A549 treated with AZD9567 at 1 μM for 4 hours (cell line): ENCODE results near the gene SOX18. TPM values are rescaled to one million over a fixed set of nuclear protein-coding genes. Genes with fewer than 3 reads are reported as not detected.

Experiments used
- total RNA-seq: library from RNA; stranded (reverse); fragments of 200-300 nt; extraction: Qiagen RNA extraction; gene quantifications from 5 replicates; pipeline ENCODE4 v1.2.3, GENCODE V29; 2022; ENCODE audit not compliant: insufficient read depth

Gene SOX18
- total RNA-seq, result 1.6 to 2.8 TPM (median 2.2 TPM) in 4 of 5 replicates, not detected in the other

GRCh38 chr20:64049060-64049877 is at the start of gene SOX18:
TSS of gene SOX18 (minus strand) at chr20:64049639. CDS start at chr20:64049516, 123 bp downstream.

GRCh38 chr20:64083804-64084684 is 34.6 kb upstream of the SOX18 start, which contains the start of gene LKAAEAR1:
TSS of gene LKAAEAR1 (minus strand) at chr20:64084398. CDS start at chr20:64084219, 179 bp downstream.

GRCh38 chr20:64080013-64080812 is 30.8 kb upstream of the SOX18 start, which contains the start of gene OPRL1:
TSS of gene OPRL1 (plus strand) at chr20:64080082. CDS start at chr20:64092721, 12,639 bp downstream.

GRCh38 chr20:64079273-64080012 is 30.0 kb upstream of the SOX18 start, which contains the start of gene RGS19:
TSS of gene RGS19 (minus strand) at chr20:64079518. CDS start at chr20:64076886, 2,632 bp downstream.

GRCh38 chr20:64062596-64063388 is 13.4 kb upstream of the SOX18 start, which contains the start of gene TCEA2:
TSS of gene TCEA2 (plus strand) at chr20:64063198. CDS start at chr20:64063313, 115 bp downstream.

GRCh38 chr20:64035933-64036345 is 13.5 kb downstream of the SOX18 start, which contains the start of gene C20orf204:
TSS of gene C20orf204 (plus strand) at chr20:64036182. CDS start at chr20:64036324, 142 bp downstream.

Other genes starting within 250 kb of the SOX18 start
- gene ZBTB46, start 218.4 kb downstream of the SOX18 start, total RNA-seq, result 0.58 to 1.1 TPM (median 0.80 TPM) in 4 of 5 replicates, not detected in the other
- 0.07 TPM in 1 of 5 replicates, not detected in the others for gene ABHD16B, start 188.1 kb downstream of the SOX18 start, total RNA-seq
- gene TPD52L2, start 184.4 kb downstream of the SOX18 start, total RNA-seq, result 133 to 157 TPM (median 139 TPM) in 5 replicates
- gene DNAJC5, start 154.5 kb downstream of the SOX18 start, total RNA-seq, result 29.7 to 33.2 TPM (median 30.4 TPM) in 5 replicates
- 19.1 to 39.7 TPM (median 35.5 TPM) in 5 replicates for gene UCKL1, start 93.2 kb downstream of the SOX18 start, total RNA-seq
- gene ZNF512B, start 79.7 kb downstream of the SOX18 start, total RNA-seq, result 8.7 to 13.9 TPM (median 12.9 TPM) in 5 replicates
- 0.03 TPM in 1 of 5 replicates, not detected in the others for gene SAMD10, start 70.0 kb downstream of the SOX18 start, total RNA-seq
- gene PRPF6, start 68.5 kb downstream of the SOX18 start, total RNA-seq, result 54.2 to 57.0 TPM (median 55.7 TPM) in 5 replicates
- gene C20orf204, start 13.5 kb downstream of the SOX18 start, total RNA-seq, result 0.32 to 0.64 TPM (median 0.42 TPM) in 4 of 5 replicates, not detected in the other
- gene TCEA2, start 13.6 kb upstream of the SOX18 start, total RNA-seq, result 26.8 to 47.9 TPM (median 45.2 TPM) in 5 replicates
- 27.5 to 33.6 TPM (median 33.2 TPM) in 5 replicates for gene RGS19, start 29.9 kb upstream of the SOX18 start, total RNA-seq
- 0.61 to 1.1 TPM (median 0.94 TPM) in 5 replicates for gene OPRL1, start 30.4 kb upstream of the SOX18 start, total RNA-seq
- 0.71 to 3.2 TPM (median 1.6 TPM) in 5 replicates for gene LKAAEAR1, start 34.8 kb upstream of the SOX18 start, total RNA-seq
- not detected in 5 replicates for gene NPBWR2, start 57.9 kb upstream of the SOX18 start, total RNA-seq
- gene MYT1, start 114.8 kb upstream of the SOX18 start, total RNA-seq, result 0.08 to 0.54 TPM (median 0.20 TPM) in 4 of 5 replicates, not detected in the other
- gene PCMTD2, start 206.1 kb upstream of the SOX18 start, total RNA-seq, result 8.8 to 13.0 TPM (median 11.7 TPM) in 5 replicates